Measurements from ENCODE around the gene HDAC7.
A peak's percentile ranks its signal among the peaks of the same experiment; 100 is the strongest.

HDAC7 gene

DNA sequence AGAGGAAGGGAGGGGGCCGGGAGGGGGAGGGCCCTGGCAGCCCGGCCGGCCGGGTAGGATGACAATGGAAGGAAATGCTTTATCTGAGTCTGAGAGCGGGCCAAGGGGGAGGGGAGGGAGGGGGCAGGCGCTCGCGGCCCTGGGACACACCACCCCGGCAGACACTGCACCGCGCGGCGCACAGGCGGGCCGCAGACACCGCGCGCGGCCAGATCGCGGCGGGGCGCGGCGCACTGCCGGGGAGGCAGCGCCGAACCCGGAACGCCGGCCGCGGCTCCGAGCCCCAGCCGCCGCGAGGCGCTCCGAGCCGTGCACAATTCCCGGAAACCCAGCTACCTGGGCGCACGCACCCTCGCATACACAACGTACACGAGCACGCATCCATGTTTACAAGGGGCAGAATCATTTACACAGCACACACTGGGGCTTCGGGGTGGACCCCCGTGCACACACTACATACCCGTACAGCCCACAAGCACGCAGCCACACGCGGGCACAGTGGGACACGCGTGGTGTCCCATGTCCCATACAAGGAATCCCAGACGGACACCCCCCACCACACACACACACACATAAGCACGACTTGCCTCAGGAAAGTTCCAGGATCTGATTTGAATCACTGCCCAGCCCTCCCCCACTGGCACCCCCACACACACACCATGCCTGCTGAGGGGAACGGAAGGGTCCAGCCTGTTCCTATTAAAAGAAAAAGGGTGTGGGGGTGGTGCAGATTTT is at the start of gene HDAC7:
HDAC7 (minus strand) TSS at position 8 of the 735 bp plus-strand sequence. CDS start 118 bp downstream, outside the sequence.
- H3K27me3 ChIP-seq (ENCODE audit: insufficient read depth, low read depth, severe bottlenecking): no peaks in the 10 kb centered on the region
- DNase-seq: peak; percentile 77
- H3K9me3 ChIP-seq (ENCODE audit: severe bottlenecking): no peaks in the 10 kb centered on the region
- 0 out of 2 replicates have a peak, but pooled peaks cover 4% of the 10 kb centered on the region for H3K36me3 ChIP-seq
- H3K27ac ChIP-seq: peak within 1 kb of the TSS; percentile 77
- TF ChIP-seq, protein P1, sequence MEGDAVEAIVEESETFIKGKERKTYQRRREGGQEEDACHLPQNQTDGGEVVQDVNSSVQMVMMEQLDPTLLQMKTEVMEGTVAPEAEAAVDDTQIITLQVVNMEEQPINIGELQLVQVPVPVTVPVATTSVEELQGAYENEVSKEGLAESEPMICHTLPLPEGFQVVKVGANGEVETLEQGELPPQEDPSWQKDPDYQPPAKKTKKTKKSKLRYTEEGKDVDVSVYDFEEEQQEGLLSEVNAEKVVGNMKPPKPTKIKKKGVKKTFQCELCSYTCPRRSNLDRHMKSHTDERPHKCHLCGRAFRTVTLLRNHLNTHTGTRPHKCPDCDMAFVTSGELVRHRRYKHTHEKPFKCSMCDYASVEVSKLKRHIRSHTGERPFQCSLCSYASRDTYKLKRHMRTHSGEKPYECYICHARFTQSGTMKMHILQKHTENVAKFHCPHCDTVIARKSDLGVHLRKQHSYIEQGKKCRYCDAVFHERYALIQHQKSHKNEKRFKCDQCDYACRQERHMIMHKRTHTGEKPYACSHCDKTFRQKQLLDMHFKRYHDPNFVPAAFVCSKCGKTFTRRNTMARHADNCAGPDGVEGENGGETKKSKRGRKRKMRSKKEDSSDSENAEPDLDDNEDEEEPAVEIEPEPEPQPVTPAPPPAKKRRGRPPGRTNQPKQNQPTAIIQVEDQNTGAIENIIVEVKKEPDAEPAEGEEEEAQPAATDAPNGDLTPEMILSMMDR (IDR thresholded peaks at IDR 0.05; ENCODE audit: low read depth, low read length): no peak
- peak within 1 kb of the TSS; percentile 63 for H3K4me3 ChIP-seq (ENCODE audit: low read depth, low read length)

DNA sequence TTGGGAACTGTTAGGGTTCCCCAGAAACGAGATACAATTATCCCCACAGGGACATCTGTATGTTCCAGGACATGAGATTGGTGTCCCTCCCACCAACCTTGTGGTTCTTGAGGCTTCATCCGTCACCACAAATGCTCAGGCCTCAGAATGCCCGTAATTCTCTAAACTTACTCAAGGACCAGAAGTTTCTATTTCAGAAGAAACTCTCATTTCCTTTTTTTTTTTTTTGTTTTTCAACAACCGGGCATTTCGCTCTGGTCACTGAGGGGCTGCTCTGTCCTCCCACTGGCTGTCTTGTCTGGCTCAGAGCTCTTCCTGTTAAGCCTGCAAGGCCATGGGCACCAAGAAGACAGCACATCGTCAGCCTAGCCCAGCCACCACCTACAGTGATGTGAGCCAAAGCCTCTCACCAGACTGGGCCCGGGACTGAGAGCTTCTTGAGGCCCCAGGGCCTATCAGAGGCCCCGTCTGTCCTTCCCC is 48.9 kb upstream of the HDAC7 start:
- no peaks in the 10 kb centered on the region for H3K9me3 ChIP-seq (ENCODE audit: severe bottlenecking)
- H3K36me3 ChIP-seq: no peaks in the 10 kb centered on the region
- no peak overlapping the region for H3K4me3 ChIP-seq (ENCODE audit: low read depth, low read length)
- no peaks in the 10 kb centered on the region for H3K27me3 ChIP-seq (ENCODE audit: insufficient read depth, low read depth, severe bottlenecking)
- TF ChIP-seq, protein P1 (IDR thresholded peaks at IDR 0.05; ENCODE audit: low read depth, low read length): no peak
- no peak for DNase-seq
- no peak overlapping the region for H3K27ac ChIP-seq

DNA sequence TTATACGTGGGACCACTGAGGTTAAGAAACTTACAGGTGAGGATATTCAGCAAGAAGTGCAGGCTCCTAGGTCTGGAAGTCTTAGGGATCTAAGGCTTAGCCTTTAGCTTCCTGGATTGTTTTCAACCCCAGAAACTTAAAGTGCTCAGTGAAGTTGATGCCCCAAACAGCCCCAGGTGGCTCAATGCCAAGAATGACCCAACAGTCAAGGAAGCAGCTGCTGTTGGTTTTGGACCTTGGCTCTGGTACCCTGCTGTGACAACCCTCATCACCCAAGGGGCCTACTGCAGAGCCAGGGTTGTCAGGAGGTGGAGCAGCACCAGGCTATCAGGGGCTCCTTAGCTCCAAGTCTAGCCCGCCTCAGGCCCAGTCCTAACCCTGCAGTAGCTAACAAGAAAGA is 48.3 kb upstream of the HDAC7 start:
- Histone ChIP-seq H3K9me3 (ENCODE audit: severe bottlenecking) (no peaks in the 10 kb centered on the region), H3K27ac (no peak overlapping the region), H3K4me3 (ENCODE audit: low read depth, low read length) (no peak overlapping the region), H3K27me3 (ENCODE audit: insufficient read depth, low read depth, severe bottlenecking) (no peaks in the 10 kb centered on the region), H3K36me3 (no peaks in the 10 kb centered on the region)
- TF ChIP-seq, protein P1 (IDR thresholded peaks at IDR 0.05; ENCODE audit: low read depth, low read length): no peak
- DNase-seq: no peak

DNA sequence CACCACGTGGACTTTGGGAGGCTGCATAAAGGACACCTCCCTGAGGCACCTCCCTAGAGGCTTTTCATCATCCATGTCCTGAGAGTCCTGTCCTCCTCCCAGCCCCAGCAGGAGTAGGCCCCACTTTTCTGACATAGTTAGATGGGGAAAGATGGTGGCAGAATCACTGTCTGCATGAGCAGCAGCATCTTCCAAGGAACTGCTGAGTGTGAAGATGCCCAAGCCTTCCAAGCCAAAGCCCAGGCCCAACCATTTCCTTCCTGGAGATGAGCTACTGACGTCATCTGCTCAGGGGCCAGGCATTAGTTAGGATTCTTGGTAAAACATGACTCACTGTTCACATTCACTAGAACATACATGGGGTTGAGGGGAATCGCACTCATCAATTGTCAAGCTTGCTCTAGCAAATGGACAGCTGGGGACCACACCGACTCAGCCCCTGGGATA is 47.8 kb upstream of the HDAC7 start:
- Histone ChIP-seq H3K9me3 (ENCODE audit: severe bottlenecking) (no peaks in the 10 kb centered on the region), H3K4me3 (ENCODE audit: low read depth, low read length) (no peak overlapping the region), H3K27ac (no peak overlapping the region), H3K36me3 (no peaks in the 10 kb centered on the region), H3K27me3 (ENCODE audit: insufficient read depth, low read depth, severe bottlenecking) (no peaks in the 10 kb centered on the region)
- no peak for DNase-seq
- TF ChIP-seq, protein P1 (IDR thresholded peaks at IDR 0.05; ENCODE audit: low read depth, low read length): no peak

DNA sequence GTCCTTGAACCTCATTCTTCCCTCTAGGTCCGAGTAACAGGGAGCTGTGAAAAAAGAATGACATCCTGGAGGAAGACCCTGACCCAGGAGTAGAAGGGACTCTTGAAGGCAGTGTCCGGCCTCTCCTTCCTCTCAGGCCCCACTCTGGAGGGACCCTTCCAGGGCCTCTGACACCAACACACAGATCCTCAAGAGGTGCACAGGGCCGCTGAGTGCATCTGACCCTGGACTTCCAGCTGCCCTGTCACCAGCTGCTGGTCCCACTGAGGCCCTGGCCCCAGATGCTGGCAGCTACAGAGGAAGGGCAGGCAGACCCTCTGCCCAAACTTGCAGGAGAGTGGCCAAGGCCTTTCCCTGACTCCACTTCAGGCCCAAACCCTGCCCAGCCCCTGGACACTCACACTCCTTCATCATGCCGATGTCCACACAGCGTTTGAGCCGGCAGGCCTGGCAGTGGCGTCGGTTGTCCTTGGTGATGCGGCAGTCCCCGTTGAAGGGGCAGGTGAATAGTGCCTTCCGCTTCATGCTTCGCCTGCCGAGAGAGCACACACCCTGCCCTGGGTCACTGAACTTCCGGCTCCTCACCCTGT is 45.0 kb upstream of the HDAC7 start:
- H3K27me3 ChIP-seq (ENCODE audit: insufficient read depth, low read depth, severe bottlenecking): no peaks in the 10 kb centered on the region
- no peaks in the 10 kb centered on the region for H3K36me3 ChIP-seq
- H3K9me3 ChIP-seq (ENCODE audit: severe bottlenecking): no peaks in the 10 kb centered on the region
- no peak overlapping the region for H3K27ac ChIP-seq
- TF ChIP-seq, protein P1 (IDR thresholded peaks at IDR 0.05; ENCODE audit: low read depth, low read length): no peak
- H3K4me3 ChIP-seq (ENCODE audit: low read depth, low read length): no peak overlapping the region
- DNase-seq: no peak
